Kidney epithelial cell (primary cell): ENCODE results near the gene PDZK1IP1. TPM values are rescaled to one million over a fixed set of nuclear protein-coding genes. Genes with fewer than 3 reads are reported as not detected.

ENCODE experiments used
- DNase-seq: peaks from one replicate; pipeline ENCODE4 v3.0.0-alpha.2; 2010; ENCODE audit warnings: low read depth
- H3K27me3 ChIP-seq: 2 replicates; pipeline ENCODE4 v1.6.0; 2011; ENCODE audit warnings: low read length; ENCODE audit not compliant: control insufficient read depth, insufficient read depth
- H3K36me3 ChIP-seq: 2 replicates; pipeline ENCODE4 v1.5.1; 2011; ENCODE audit warnings: low read length; ENCODE audit not compliant: control insufficient read depth, insufficient read depth
- H3K4me3 ChIP-seq: 2 replicates; pipeline ENCODE4 v1.5.1; 2011; ENCODE audit warnings: low read depth, mild to moderate bottlenecking, control low read depth, low read length
- CTCF ChIP-seq: IDR thresholded peaks from 2 replicates; pipeline ENCODE4 v1.5.1; 2011; ENCODE audit warnings: mild to moderate bottlenecking, moderate library complexity, low read length, control low read depth, inconsistent platforms; ENCODE audit not compliant: insufficient read depth, poor library complexity, severe bottlenecking
- total RNA-seq: library from RNA; depleted of rRNA; stranded (reverse); fragments of >200 nt; gene quantifications from 2 replicates; pipeline ENCODE4 v1.2.3, GENCODE V29; 2015

The PDZK1IP1 gene
- total RNA-seq, 1 donor from 2014 or later = 28.1 TPM

- DNase-seq = no peak
- H3K4me3 ChIP-seq = no peak overlapping the region
- no peaks in the 10 kb centered on the region for H3K27me3 ChIP-seq
- no peaks in the 10 kb centered on the region for H3K36me3 ChIP-seq
- no peak for TF ChIP-seq CTCF
Measured at GRCh38 chr1:47190509-47190855, 646 bp upstream of the PDZK1IP1 start.

GRCh38 chr1:47188791-47189785 lies 748 bp downstream of the PDZK1IP1 start:
- no peak for TF ChIP-seq CTCF
- Histone ChIP-seq H3K4me3 (peak overlapping the region; percentile 28), H3K27me3 (no peaks in the 10 kb centered on the region), H3K36me3 (no peaks in the 10 kb centered on the region)
- no peak for DNase-seq

GRCh38 chr1:47187926-47188250 lies 1.9 kb downstream of the PDZK1IP1 start:
- no peak for DNase-seq
- TF ChIP-seq CTCF = no peak
- Histone ChIP-seq H3K4me3 (no peak overlapping the region), H3K36me3 (no peaks in the 10 kb centered on the region), H3K27me3 (no peaks in the 10 kb centered on the region)

GRCh38 chr1:47187231-47187925 lies 2.5 kb downstream of the PDZK1IP1 start:
- TF ChIP-seq CTCF = no peak
- DNase-seq = no peak
- no peaks in the 10 kb centered on the region for H3K36me3 ChIP-seq
- H3K4me3 ChIP-seq = no peak overlapping the region
- no peaks in the 10 kb centered on the region for H3K27me3 ChIP-seq

GRCh38 chr1:47186267-47187185 lies 3.3 kb downstream of the PDZK1IP1 start:
- Histone ChIP-seq H3K4me3 (no peak overlapping the region), H3K27me3 (no peaks in the 10 kb centered on the region), H3K36me3 (no peaks in the 10 kb centered on the region)
- TF ChIP-seq CTCF = no peak
- no peak for DNase-seq
